Keratinocyte (primary cell): ENCODE results near the gene AXIN1. TPM values are rescaled to one million over a fixed set of nuclear protein-coding genes. Genes with fewer than 3 reads are reported as not detected.

Experiments used
- DNase-seq: peaks from one replicate; pipeline ENCODE4 v3.0.0-alpha.2; 2011; ENCODE audit warnings: low read depth, missing footprints, low spot score
- FAIRE-seq: peaks from 2 replicates; lab custom pipeline; 2011; peaks lifted over from hg19 to GRCh38; lab: Jason Lieb, UNC
- H2AFZ ChIP-seq: 2 replicates; pipeline ENCODE4 v1.6.0; 2012; ENCODE audit warnings: low read length, control low read depth, inconsistent platforms; ENCODE audit not compliant: control insufficient read depth
- H3K27ac ChIP-seq: 2 replicates; pipeline ENCODE4 v1.5.1; 2011; ENCODE audit warnings: low read length; ENCODE audit not compliant: control insufficient read depth, insufficient read depth
- H3K27me3 ChIP-seq: 3 replicates; pipeline ENCODE4 v1.6.0; 2011; ENCODE audit warnings: low read length; ENCODE audit not compliant: control insufficient read depth, insufficient read depth; ENCODE audit errors: extremely low read depth
- H3K36me3 ChIP-seq, 2 experiments: 2 replicates in 1 of 2; 3 replicates in 1 of 2; pipeline ENCODE4 v1.5.1; 2011; ENCODE audit warnings: low read length in 2 of 2, mild to moderate bottlenecking in 1 of 2; ENCODE audit not compliant: control insufficient read depth in 2 of 2, insufficient read depth in 2 of 2; ENCODE audit errors: extremely low read depth in 1 of 2
- H3K4me1 ChIP-seq: 3 replicates; pipeline ENCODE4 v1.5.1; 2011; ENCODE audit warnings: low read length; ENCODE audit not compliant: control insufficient read depth, insufficient read depth; ENCODE audit errors: extremely low read depth
- H3K4me2 ChIP-seq: 3 replicates; pipeline ENCODE4 v1.6.0; 2011; ENCODE audit warnings: low read depth, low read length; ENCODE audit not compliant: control insufficient read depth, insufficient read depth; ENCODE audit errors: extremely low read depth
- H3K4me3 ChIP-seq, 3 experiments: fragments of 200-600 bp in 1 of 3; sonication (generic) in 1 of 3; 2 replicates in 2 of 3; 3 replicates in 1 of 3; pipeline ENCODE4 v1.5.1; 2011 to 2016; ENCODE audit warnings: low read length in 3 of 3, mild to moderate bottlenecking in 3 of 3, control low read depth in 2 of 3, inconsistent platforms in 1 of 3, low read depth in 1 of 3, mixed read lengths in 1 of 3, mixed run types in 1 of 3, moderate library complexity in 1 of 3; ENCODE audit not compliant: control insufficient read depth in 2 of 3, insufficient read depth in 2 of 3; ENCODE audit errors: extremely low read depth in 1 of 3
- H3K79me2 ChIP-seq: 2 replicates; pipeline ENCODE4 v1.6.0; 2012; ENCODE audit warnings: low read length; ENCODE audit not compliant: control insufficient read depth, insufficient read depth
- H3K9ac ChIP-seq: 3 replicates; pipeline ENCODE4 v1.6.0; 2011; ENCODE audit warnings: low read length; ENCODE audit not compliant: control insufficient read depth, insufficient read depth; ENCODE audit errors: extremely low read depth
- H3K9me1 ChIP-seq: 3 replicates; pipeline ENCODE4 v1.6.0; 2011; ENCODE audit warnings: low read length; ENCODE audit not compliant: control insufficient read depth, insufficient read depth; ENCODE audit errors: extremely low read depth
- H3K9me3 ChIP-seq: 2 replicates; pipeline ENCODE4 v1.5.1; 2012; ENCODE audit warnings: low read depth, low read length; ENCODE audit not compliant: control insufficient read depth
- H4K20me1 ChIP-seq: 3 replicates; pipeline ENCODE4 v1.6.0; 2011; ENCODE audit warnings: low read length; ENCODE audit not compliant: control insufficient read depth, insufficient read depth; ENCODE audit errors: extremely low read depth
- EZH2 ChIP-seq: IDR thresholded peaks from one replicate; pipeline ENCODE4 v1.6.1; 2012; ENCODE audit warnings: inconsistent platforms, mild to moderate bottlenecking, low read length, moderate library complexity
- dilution Hi-C: fragments of 300-500 bp; cut with MboI; formaldehyde crosslinking; loops from one replicate; pipeline ENCODE4 v1.7.0; 2020; ENCODE audit warnings: low sequenced_read_pairs; ENCODE audit not compliant: extremely low pct_ligation_motif_present
- polyA plus RNA-seq, 5 experiments: library from polyadenylated mRNA; depleted of rRNA in 3 of 5; stranded (reverse) in 3 of 5; stranded (forward) in 1 of 5; unstranded in 1 of 5; fragments of >200 nt; gene quantifications; 1 replicate in 1 of 5; 2 replicates in 3 of 5; 3 replicates in 1 of 5; pipeline versions ENCODE4 v1.2.1 to v1.2.3, GENCODE V29; 2011 to 2012; ENCODE audit warnings: missing spikeins in 2 of 5, low read depth in 1 of 5, low replicate concordance in 1 of 5
- TF ChIP-seq, protein P1 (sequence below), 3 experiments: IDR thresholded peaks in 1 of 3; conservative IDR thresholded peaks in 1 of 3; optimal IDR thresholded peaks in 1 of 3; 2 replicates in 2 of 3; 3 replicates in 1 of 3; pipeline versions ENCODE3 to v1.5.1; 2011; ENCODE audit warnings: low read length in 3 of 3, mild to moderate bottlenecking in 3 of 3, moderate library complexity in 2 of 3, control low read depth in 1 of 3, inconsistent platforms in 1 of 3; ENCODE audit not compliant: insufficient read depth in 2 of 3; ENCODE audit errors: extremely low read depth in 1 of 3

AXIN1 gene
- polyA plus RNA-seq, 1 donor (not counting 4 experiments of a cell fraction or from before 2014, with no cell fraction given), result 8.8 TPM

- H3K9me3 ChIP-seq, result no peaks in the 10 kb centered on the region
- no peak overlapping the region for H3K4me3 ChIP-seq
- no peak overlapping the region for H3K4me2 ChIP-seq
- no peaks in the 10 kb centered on the region for H4K20me1 ChIP-seq
- FAIRE-seq (no peak), DNase-seq (no peak)
- H3K9ac ChIP-seq, result no peak overlapping the region
- no peaks in the 10 kb centered on the region for H3K27me3 ChIP-seq
- no peak overlapping the region for H3K27ac ChIP-seq
- no peak for TF ChIP-seq EZH2
- TF ChIP-seq, protein P1, sequence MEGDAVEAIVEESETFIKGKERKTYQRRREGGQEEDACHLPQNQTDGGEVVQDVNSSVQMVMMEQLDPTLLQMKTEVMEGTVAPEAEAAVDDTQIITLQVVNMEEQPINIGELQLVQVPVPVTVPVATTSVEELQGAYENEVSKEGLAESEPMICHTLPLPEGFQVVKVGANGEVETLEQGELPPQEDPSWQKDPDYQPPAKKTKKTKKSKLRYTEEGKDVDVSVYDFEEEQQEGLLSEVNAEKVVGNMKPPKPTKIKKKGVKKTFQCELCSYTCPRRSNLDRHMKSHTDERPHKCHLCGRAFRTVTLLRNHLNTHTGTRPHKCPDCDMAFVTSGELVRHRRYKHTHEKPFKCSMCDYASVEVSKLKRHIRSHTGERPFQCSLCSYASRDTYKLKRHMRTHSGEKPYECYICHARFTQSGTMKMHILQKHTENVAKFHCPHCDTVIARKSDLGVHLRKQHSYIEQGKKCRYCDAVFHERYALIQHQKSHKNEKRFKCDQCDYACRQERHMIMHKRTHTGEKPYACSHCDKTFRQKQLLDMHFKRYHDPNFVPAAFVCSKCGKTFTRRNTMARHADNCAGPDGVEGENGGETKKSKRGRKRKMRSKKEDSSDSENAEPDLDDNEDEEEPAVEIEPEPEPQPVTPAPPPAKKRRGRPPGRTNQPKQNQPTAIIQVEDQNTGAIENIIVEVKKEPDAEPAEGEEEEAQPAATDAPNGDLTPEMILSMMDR (optimal IDR thresholded peaks at IDR 0.05 in 1 of 3, IDR thresholded peaks at IDR 0.05 in 1 of 3, conservative IDR thresholded peaks at IDR 0.05 in 1 of 3; ENCODE audit: extremely low read depth in 1 of 3, insufficient read depth in 2 of 3, low read length in 3 of 3), result no peak
- H2AFZ ChIP-seq, result no peak overlapping the region
- dilution Hi-C loops, result no loop called here
- H3K4me1 ChIP-seq, result no peaks in the 10 kb centered on the region
- H3K9me1 ChIP-seq, result no peaks in the 10 kb centered on the region
- peaks cover 0 to 16% of the 10 kb centered on the region in 2 experiments for H3K36me3 ChIP-seq
- no peaks in the 10 kb centered on the region for H3K79me2 ChIP-seq
Observed at GRCh38 chr16:260326-260725, 92.2 kb downstream of the AXIN1 start.

GRCh38 chr16:259814-260253, 92.7 kb downstream of the AXIN1 start:
- H3K4me3 ChIP-seq, result no peak overlapping the region
- H3K9me1 ChIP-seq, result no peaks in the 10 kb centered on the region
- H3K27me3 ChIP-seq, result no peaks in the 10 kb centered on the region
- no peak overlapping the region for H2AFZ ChIP-seq
- FAIRE-seq, result no peak
- no peaks in the 10 kb centered on the region for H3K79me2 ChIP-seq
- H3K9me3 ChIP-seq, result no peaks in the 10 kb centered on the region
- no peaks in the 10 kb centered on the region for H3K4me1 ChIP-seq
- peaks cover 0 to 16% of the 10 kb centered on the region in 2 experiments for H3K36me3 ChIP-seq
- no peak for DNase-seq
- no peak overlapping the region for H3K4me2 ChIP-seq
- dilution Hi-C loops, result no loop called here
- H3K9ac ChIP-seq, result no peak overlapping the region
- H3K27ac ChIP-seq, result no peak overlapping the region
- TF ChIP-seq, protein P1 (optimal IDR thresholded peaks at IDR 0.05 in 1 of 3, IDR thresholded peaks at IDR 0.05 in 1 of 3, conservative IDR thresholded peaks at IDR 0.05 in 1 of 3; ENCODE audit: extremely low read depth in 1 of 3, insufficient read depth in 2 of 3, low read length in 3 of 3), result no peak
- TF ChIP-seq EZH2, result no peak
- no peaks in the 10 kb centered on the region for H4K20me1 ChIP-seq
